Measurements from ENCODE around the gene NT5C1A.

DNA sequence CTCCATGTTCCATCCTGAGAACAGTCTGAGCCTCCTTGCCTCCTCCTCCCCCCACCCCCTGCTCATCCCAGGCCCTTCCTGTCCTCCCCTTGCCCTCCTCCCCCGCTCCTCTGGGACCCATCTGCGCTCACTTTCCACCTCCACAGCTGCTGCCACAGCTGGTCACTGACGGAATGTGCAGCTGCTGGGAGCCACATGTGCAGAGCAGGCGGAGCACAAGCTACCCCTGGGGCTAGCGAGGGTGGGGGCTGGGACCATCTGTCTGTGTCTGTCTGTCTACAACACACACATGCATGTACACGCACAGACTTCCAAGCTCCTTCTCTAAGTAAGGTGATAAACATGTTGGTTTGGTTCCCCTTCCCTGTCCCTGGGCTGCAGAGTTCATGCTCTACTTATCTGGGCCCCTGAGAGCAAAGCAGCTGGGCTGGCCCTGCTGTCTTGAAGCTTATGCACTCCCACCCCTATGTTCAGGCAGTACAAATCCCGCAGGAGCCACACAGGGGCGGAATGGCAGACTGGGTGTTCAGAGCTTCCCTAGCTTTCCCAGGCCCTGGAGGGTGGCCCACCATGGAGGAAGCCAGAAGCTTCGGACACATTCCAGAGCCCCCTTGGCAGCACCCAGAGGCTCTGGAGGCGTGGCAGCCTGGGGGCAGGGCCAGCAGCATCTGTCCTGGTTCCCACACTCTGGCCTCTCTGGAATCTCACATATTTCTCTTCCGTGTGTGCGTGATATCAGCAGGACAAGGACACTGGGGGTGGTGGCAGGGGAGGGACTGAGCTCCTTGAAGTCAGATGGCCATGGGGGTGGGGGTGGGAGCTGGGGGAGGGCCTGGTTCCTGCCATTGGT, 25.4 kb downstream of the NT5C1A start:
- TF ChIP-seq BACH2 (CRISPR knock-in tag; IDR thresholded peaks at IDR 0.05; ENCODE audit: borderline replicate concordance) (no peak), ZNF565 (CRISPR knock-in tag; conservative IDR thresholded peaks at IDR 0.05; ENCODE audit: low read depth) (no peak), ZFP3 (CRISPR knock-in tag; IDR thresholded peaks at IDR 0.05) (no peak), ISL1 (CRISPR knock-in tag; IDR thresholded peaks at IDR 0.05) (no peak), ZNF70 (CRISPR knock-in tag; IDR thresholded peaks at IDR 0.05) (peak; percentile 68; the same call in 1 of the 2 replicates), RARB (CRISPR knock-in tag; IDR thresholded peaks at IDR 0.05) (no peak)
- TF ChIP-seq, protein P1, sequence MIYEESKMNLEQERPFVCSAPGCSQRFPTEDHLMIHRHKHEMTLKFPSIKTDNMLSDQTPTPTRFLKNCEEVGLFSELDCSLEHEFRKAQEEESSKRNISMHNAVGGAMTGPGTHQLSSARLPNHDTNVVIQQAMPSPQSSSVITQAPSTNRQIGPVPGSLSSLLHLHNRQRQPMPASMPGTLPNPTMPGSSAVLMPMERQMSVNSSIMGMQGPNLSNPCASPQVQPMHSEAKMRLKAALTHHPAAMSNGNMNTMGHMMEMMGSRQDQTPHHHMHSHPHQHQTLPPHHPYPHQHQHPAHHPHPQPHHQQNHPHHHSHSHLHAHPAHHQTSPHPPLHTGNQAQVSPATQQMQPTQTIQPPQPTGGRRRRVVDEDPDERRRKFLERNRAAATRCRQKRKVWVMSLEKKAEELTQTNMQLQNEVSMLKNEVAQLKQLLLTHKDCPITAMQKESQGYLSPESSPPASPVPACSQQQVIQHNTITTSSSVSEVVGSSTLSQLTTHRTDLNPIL (CRISPR knock-in tag; IDR thresholded peaks at IDR 0.05; ENCODE audit: low read depth) = no peak
- TF ChIP-seq, protein P2, sequence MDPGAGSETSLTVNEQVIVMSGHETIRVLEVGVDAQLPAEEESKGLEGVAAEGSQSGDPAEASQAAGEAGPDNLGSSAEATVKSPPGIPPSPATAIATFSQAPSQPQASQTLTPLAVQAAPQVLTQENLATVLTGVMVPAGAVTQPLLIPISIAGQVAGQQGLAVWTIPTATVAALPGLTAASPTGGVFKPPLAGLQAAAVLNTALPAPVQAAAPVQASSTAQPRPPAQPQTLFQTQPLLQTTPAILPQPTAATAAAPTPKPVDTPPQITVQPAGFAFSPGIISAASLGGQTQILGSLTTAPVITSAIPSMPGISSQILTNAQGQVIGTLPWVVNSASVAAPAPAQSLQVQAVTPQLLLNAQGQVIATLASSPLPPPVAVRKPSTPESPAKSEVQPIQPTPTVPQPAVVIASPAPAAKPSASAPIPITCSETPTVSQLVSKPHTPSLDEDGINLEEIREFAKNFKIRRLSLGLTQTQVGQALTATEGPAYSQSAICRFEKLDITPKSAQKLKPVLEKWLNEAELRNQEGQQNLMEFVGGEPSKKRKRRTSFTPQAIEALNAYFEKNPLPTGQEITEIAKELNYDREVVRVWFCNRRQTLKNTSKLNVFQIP (CRISPR knock-in tag; IDR thresholded peaks at IDR 0.05; ENCODE audit: borderline replicate concordance, low read depth) = no peak
